Ishikawa (cell line): ENCODE data around the gene ARID3B.

Source experiments
- CEBPB ChIP-seq: IDR thresholded peaks from 2 replicates; pipeline ENCODE4 v1.6.1; 2012
- CREB1 ChIP-seq: IDR thresholded peaks from 2 replicates; pipeline ENCODE4 v1.6.1; 2012; ENCODE audit warnings: low read depth
- EGR1 ChIP-seq: IDR thresholded peaks from 2 replicates; pipeline ENCODE4 v1.6.1; 2012
- EP300 ChIP-seq: IDR thresholded peaks from 2 replicates; pipeline ENCODE4 v1.6.1; 2012; ENCODE audit warnings: borderline replicate concordance
- FOXM1 ChIP-seq: IDR thresholded peaks from 2 replicates; pipeline ENCODE4 v1.6.1; 2012; ENCODE audit warnings: low read depth, borderline replicate concordance
- MAX ChIP-seq: IDR thresholded peaks from 2 replicates; pipeline ENCODE4 v1.6.1; 2012
- NFIC ChIP-seq: IDR thresholded peaks from 2 replicates; pipeline ENCODE4 v1.6.1; 2012
- RAD21 ChIP-seq: IDR thresholded peaks from 2 replicates; pipeline ENCODE4 v1.6.1; 2012; ENCODE audit warnings: low read depth
- REST ChIP-seq: IDR thresholded peaks from 2 replicates; pipeline ENCODE4 v1.6.1; 2012; ENCODE audit warnings: low read depth, mild to moderate bottlenecking
- TAF1 ChIP-seq: IDR thresholded peaks from 2 replicates; pipeline ENCODE4 v1.6.1; 2012; ENCODE audit warnings: low read depth, mild to moderate bottlenecking
- TCF12 ChIP-seq: IDR thresholded peaks from 2 replicates; pipeline ENCODE4 v1.6.1; 2012; ENCODE audit warnings: low read depth
- TEAD4 ChIP-seq: IDR thresholded peaks from 2 replicates; pipeline ENCODE4 v1.6.1; 2012
- YY1 ChIP-seq: IDR thresholded peaks from 2 replicates; pipeline ENCODE4 v1.6.1; 2012; ENCODE audit warnings: low read depth
- ZBTB7A ChIP-seq: IDR thresholded peaks from 2 replicates; pipeline ENCODE4 v1.6.1; 2012; ENCODE audit warnings: low read depth
- TF ChIP-seq, protein P1 (sequence below): IDR thresholded peaks from 2 replicates; pipeline ENCODE4 v1.6.1; 2012

Gene ARID3B

DNA sequence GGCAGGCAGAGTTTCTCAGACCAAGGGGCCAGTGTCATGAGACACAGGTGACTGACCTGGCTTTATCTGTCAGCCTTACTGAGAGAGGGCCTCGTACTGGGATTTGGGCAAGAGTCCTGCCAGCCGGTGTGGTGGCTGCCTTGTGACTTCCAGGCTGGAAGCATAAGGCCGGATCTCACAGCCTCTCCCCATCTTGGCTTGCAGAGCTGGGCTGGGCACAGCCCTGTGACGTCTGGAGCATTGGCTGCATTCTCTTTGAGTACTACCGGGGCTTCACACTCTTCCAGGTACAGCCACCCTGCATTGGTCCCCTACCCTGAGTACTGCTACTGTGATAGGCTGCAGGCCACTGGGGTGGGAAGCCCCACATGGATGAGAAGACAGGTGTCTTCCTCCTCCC, 86.7 kb downstream of the ARID3B start:
- TF ChIP-seq TEAD4 (no peak), ZBTB7A (no peak), EGR1 (no peak), FOXM1 (no peak)

GRCh38 chr15:74628199-74628598, 87.2 kb downstream of the ARID3B start:
- TF ChIP-seq, protein P1, sequence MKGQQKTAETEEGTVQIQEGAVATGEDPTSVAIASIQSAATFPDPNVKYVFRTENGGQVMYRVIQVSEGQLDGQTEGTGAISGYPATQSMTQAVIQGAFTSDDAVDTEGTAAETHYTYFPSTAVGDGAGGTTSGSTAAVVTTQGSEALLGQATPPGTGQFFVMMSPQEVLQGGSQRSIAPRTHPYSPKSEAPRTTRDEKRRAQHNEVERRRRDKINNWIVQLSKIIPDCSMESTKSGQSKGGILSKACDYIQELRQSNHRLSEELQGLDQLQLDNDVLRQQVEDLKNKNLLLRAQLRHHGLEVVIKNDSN, result no peak
- TF ChIP-seq EGR1, result no peak
- TF ChIP-seq YY1, result no peak
- no peak for TF ChIP-seq TAF1
- no peak for TF ChIP-seq RAD21
- no peak for TF ChIP-seq NFIC
- TF ChIP-seq TCF12, result no peak
- TF ChIP-seq REST, result no peak

- TF ChIP-seq TCF12 (no peak), TAF1 (no peak), MAX (no peak), EGR1 (no peak), TEAD4 (no peak), NFIC (no peak), CREB1 (no peak), YY1 (no peak), FOXM1 (no peak), RAD21 (no peak), EP300 (no peak), CEBPB (no peak)
- TF ChIP-seq, protein P1, result no peak
Measured at GRCh38 chr15:74628949-74629348, 87.9 kb downstream of the ARID3B start.

GRCh38 chr15:74630284-74631086, 89.5 kb downstream of the ARID3B start:
- TF ChIP-seq ZBTB7A (no peak), TAF1 (no peak), REST (no peak), TEAD4 (no peak), RAD21 (no peak), TCF12 (no peak), CEBPB (no peak), MAX (no peak), CREB1 (no peak), EP300 (no peak), NFIC (no peak), YY1 (no peak), FOXM1 (no peak), EGR1 (no peak)
- TF ChIP-seq, protein P1, result no peak

- no peak for TF ChIP-seq YY1
- TF ChIP-seq CREB1, result no peak
- no peak for TF ChIP-seq EGR1
- TF ChIP-seq RAD21, result no peak
- no peak for TF ChIP-seq MAX
- TF ChIP-seq TCF12, result no peak
- TF ChIP-seq FOXM1, result no peak
- TF ChIP-seq, protein P1, result no peak
- no peak for TF ChIP-seq REST
- no peak for TF ChIP-seq CEBPB
- no peak for TF ChIP-seq EP300
- no peak for TF ChIP-seq ZBTB7A
- TF ChIP-seq TEAD4, result no peak
Measured at GRCh38 chr15:74631087-74631385, 90.0 kb downstream of the ARID3B start.
